Measurements from ENCODE around the gene TRIM44.
"Not testable (repeated sequence)": the region's sequence is repeated elsewhere in the genome, so short reads cannot be mapped to it uniquely, and the experiment has no call there.

The TRIM44 gene

DNA sequence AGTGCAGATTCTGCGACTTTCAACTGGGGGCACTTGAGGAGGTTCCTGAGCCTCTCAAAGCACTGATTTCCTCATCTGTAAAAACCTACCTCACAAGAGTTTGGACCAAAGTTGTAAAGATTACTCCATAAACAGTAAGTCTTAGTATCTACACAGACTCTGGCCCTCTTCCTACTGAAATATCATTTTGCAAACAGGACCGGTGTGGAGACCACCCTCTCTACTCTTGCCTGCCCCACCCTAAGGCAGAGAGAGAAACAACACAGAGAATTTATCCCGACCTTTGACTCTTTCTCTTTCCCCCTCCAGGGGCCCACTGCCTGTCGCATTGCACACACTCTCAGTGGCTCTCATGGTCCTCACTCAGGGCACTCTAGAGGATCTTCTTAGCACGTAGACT is 163.4 kb downstream of the TRIM44 start:
- TF ChIP-seq, protein P1, sequence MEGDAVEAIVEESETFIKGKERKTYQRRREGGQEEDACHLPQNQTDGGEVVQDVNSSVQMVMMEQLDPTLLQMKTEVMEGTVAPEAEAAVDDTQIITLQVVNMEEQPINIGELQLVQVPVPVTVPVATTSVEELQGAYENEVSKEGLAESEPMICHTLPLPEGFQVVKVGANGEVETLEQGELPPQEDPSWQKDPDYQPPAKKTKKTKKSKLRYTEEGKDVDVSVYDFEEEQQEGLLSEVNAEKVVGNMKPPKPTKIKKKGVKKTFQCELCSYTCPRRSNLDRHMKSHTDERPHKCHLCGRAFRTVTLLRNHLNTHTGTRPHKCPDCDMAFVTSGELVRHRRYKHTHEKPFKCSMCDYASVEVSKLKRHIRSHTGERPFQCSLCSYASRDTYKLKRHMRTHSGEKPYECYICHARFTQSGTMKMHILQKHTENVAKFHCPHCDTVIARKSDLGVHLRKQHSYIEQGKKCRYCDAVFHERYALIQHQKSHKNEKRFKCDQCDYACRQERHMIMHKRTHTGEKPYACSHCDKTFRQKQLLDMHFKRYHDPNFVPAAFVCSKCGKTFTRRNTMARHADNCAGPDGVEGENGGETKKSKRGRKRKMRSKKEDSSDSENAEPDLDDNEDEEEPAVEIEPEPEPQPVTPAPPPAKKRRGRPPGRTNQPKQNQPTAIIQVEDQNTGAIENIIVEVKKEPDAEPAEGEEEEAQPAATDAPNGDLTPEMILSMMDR (IDR thresholded peaks at IDR 0.05; ENCODE audit: low read depth, low read length, poor library complexity, severe bottlenecking) = no peak
- TF ChIP-seq EZH2phosphoT487 (IDR thresholded peaks at IDR 0.05; ENCODE audit: borderline replicate concordance, low read length) = no peak
- no peaks in the 10 kb centered on the region for H3K79me2 ChIP-seq (ENCODE audit: control insufficient read depth, low read length)
- no peaks in the 10 kb centered on the region for H3K27me3 ChIP-seq (ENCODE audit: control insufficient read depth, low read length)
- peaks cover 4% of the 10 kb centered on the region; the same call in 1 of the 2 replicates for H3K4me1 ChIP-seq (ENCODE audit: control insufficient read depth, low read length)
- no peaks in the 10 kb centered on the region for H4K20me1 ChIP-seq (ENCODE audit: control insufficient read depth, insufficient read depth, low read depth, low read length)
- H3K36me3 ChIP-seq (ENCODE audit: control insufficient read depth, low read length) = no peaks in the 10 kb centered on the region
- H3K4me3 ChIP-seq (ENCODE audit: low read length) = no peak overlapping the region
- H3K9me2 ChIP-seq (replicated peaks; ENCODE audit: control insufficient read depth, low read length) = no peaks in the 10 kb centered on the region
- no peak overlapping the region for H3K4me2 ChIP-seq (ENCODE audit: low read length)
- H3F3A ChIP-seq (ENCODE audit: control insufficient read depth, insufficient read depth) = no peaks in the 10 kb centered on the region
- H3K27ac ChIP-seq (ENCODE audit: low read depth, low read length) = no peak overlapping the region
- H3K9me3 ChIP-seq (ENCODE audit: control insufficient read depth, insufficient read depth, low read length) = no peaks in the 10 kb centered on the region

DNA sequence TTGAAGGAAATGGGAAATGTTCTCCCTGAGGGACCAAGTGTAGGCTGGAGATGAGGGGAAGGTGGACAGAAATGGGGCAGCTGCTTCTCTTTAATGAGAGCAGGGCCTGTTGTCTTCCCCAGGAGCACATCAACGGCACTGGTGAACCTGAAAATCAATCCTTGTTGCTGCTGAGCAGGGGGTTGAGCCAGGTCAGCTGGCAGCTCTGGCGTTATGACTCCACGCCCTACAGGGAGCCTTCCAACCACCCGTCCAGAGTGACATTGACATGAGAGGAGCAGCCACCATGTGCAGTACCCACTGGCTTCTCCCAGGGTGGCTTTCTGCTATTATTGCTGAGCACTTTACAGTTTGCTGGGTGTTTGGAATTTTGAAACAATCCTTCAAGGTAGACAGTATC is 164.4 kb downstream of the TRIM44 start:
- H3F3A ChIP-seq (ENCODE audit: control insufficient read depth, insufficient read depth) = no peaks in the 10 kb centered on the region
- no peaks in the 10 kb centered on the region for H4K20me1 ChIP-seq (ENCODE audit: control insufficient read depth, insufficient read depth, low read depth, low read length)
- H3K4me2 ChIP-seq (ENCODE audit: low read length) = no peak overlapping the region
- H3K27ac ChIP-seq (ENCODE audit: low read depth, low read length) = no peak overlapping the region
- H3K4me1 ChIP-seq (ENCODE audit: control insufficient read depth, low read length) = peaks cover 3% of the 10 kb centered on the region; the same call in 1 of the 2 replicates
- no peaks in the 10 kb centered on the region for H3K79me2 ChIP-seq (ENCODE audit: control insufficient read depth, low read length)
- no peaks in the 10 kb centered on the region for H3K36me3 ChIP-seq (ENCODE audit: control insufficient read depth, low read length)
- H3K27me3 ChIP-seq (ENCODE audit: control insufficient read depth, low read length) = no peaks in the 10 kb centered on the region
- no peaks in the 10 kb centered on the region for H3K9me2 ChIP-seq (replicated peaks; ENCODE audit: control insufficient read depth, low read length)
- no peaks in the 10 kb centered on the region for H3K9me3 ChIP-seq (ENCODE audit: control insufficient read depth, insufficient read depth, low read length)
- no peak overlapping the region for H3K4me3 ChIP-seq (ENCODE audit: low read length)
- TF ChIP-seq, protein P1 (IDR thresholded peaks at IDR 0.05; ENCODE audit: low read depth, low read length, poor library complexity, severe bottlenecking) = no peak
- no peak for TF ChIP-seq EZH2phosphoT487 (IDR thresholded peaks at IDR 0.05; ENCODE audit: borderline replicate concordance, low read length)

DNA sequence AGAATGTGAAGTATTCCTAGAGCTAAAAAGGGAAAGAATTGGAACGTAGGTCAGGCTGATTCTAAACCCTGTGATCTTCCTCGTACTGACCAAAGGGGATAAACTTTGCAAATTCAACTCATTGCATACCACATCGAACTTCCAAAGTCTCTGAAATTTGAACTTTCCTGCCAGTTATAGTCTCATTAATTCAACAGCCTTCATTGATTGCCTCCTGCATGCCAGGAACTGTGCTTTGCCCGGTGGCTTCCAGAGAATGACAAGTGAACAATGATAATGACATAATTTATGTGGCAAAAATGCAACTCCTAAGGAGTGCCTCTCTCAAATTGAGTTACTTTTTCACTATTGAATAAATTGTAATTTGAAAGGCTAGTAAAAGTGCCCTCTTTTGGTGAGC is 173.6 kb downstream of the TRIM44 start:
- no peaks in the 10 kb centered on the region for H3K27me3 ChIP-seq (ENCODE audit: control insufficient read depth, low read length)
- no peaks in the 10 kb centered on the region for H3F3A ChIP-seq (ENCODE audit: control insufficient read depth, insufficient read depth)
- H4K20me1 ChIP-seq (ENCODE audit: control insufficient read depth, insufficient read depth, low read depth, low read length) = no peaks in the 10 kb centered on the region
- no peaks in the 10 kb centered on the region for H3K36me3 ChIP-seq (ENCODE audit: control insufficient read depth, low read length)
- no peaks in the 10 kb centered on the region for H3K4me1 ChIP-seq (ENCODE audit: control insufficient read depth, low read length)
- no peak overlapping the region for H3K4me3 ChIP-seq (ENCODE audit: low read length)
- no peaks in the 10 kb centered on the region for H3K9me3 ChIP-seq (ENCODE audit: control insufficient read depth, insufficient read depth, low read length)
- no peaks in the 10 kb centered on the region for H3K79me2 ChIP-seq (ENCODE audit: control insufficient read depth, low read length)
- no peak overlapping the region for H3K27ac ChIP-seq (ENCODE audit: low read depth, low read length)
- no peak for TF ChIP-seq EZH2phosphoT487 (IDR thresholded peaks at IDR 0.05; ENCODE audit: borderline replicate concordance, low read length)
- TF ChIP-seq, protein P1 (IDR thresholded peaks at IDR 0.05; ENCODE audit: low read depth, low read length, poor library complexity, severe bottlenecking) = no peak
- H3K4me2 ChIP-seq (ENCODE audit: low read length) = no peak overlapping the region
- H3K9me2 ChIP-seq (replicated peaks; ENCODE audit: control insufficient read depth, low read length) = no peaks in the 10 kb centered on the region

DNA sequence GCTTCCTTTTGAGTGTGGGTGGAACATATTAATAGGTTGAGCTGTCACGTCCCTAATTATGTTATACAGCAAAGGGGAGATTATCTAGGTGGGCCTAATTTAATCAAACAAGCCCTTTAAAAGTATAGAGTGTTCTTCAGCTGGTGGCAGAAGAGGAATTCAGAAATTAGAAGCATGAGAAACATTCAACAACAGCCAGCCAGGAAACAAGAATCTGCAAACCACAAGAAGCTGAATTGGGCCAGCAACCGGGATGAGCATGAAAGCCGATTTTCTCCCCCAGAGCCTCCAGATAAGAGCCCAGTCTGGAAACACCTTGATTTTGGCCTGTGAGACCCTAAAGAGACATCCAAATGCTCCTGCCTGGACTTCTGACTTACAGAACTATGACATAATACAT is 175.5 kb downstream of the TRIM44 start:
- Histone ChIP-seq H3K4me3 (ENCODE audit: low read length) (no peak overlapping the region), H3K79me2 (ENCODE audit: control insufficient read depth, low read length) (no peaks in the 10 kb centered on the region), H3K27ac (ENCODE audit: low read depth, low read length) (no peak overlapping the region), H3K9me3 (ENCODE audit: control insufficient read depth, insufficient read depth, low read length) (no peaks in the 10 kb centered on the region), H3K36me3 (ENCODE audit: control insufficient read depth, low read length) (no peaks in the 10 kb centered on the region), H3K4me2 (ENCODE audit: low read length) (no peak overlapping the region), H3F3A (ENCODE audit: control insufficient read depth, insufficient read depth) (no peaks in the 10 kb centered on the region), H3K27me3 (ENCODE audit: control insufficient read depth, low read length) (no peaks in the 10 kb centered on the region), H3K4me1 (ENCODE audit: control insufficient read depth, low read length) (no peaks in the 10 kb centered on the region), H4K20me1 (ENCODE audit: control insufficient read depth, insufficient read depth, low read depth, low read length) (no peaks in the 10 kb centered on the region), H3K9me2 (replicated peaks; ENCODE audit: control insufficient read depth, low read length) (no peaks in the 10 kb centered on the region)
- no peak for TF ChIP-seq EZH2phosphoT487 (IDR thresholded peaks at IDR 0.05; ENCODE audit: borderline replicate concordance, low read length)
- TF ChIP-seq, protein P1 (IDR thresholded peaks at IDR 0.05; ENCODE audit: low read depth, low read length, poor library complexity, severe bottlenecking) = no peak

DNA sequence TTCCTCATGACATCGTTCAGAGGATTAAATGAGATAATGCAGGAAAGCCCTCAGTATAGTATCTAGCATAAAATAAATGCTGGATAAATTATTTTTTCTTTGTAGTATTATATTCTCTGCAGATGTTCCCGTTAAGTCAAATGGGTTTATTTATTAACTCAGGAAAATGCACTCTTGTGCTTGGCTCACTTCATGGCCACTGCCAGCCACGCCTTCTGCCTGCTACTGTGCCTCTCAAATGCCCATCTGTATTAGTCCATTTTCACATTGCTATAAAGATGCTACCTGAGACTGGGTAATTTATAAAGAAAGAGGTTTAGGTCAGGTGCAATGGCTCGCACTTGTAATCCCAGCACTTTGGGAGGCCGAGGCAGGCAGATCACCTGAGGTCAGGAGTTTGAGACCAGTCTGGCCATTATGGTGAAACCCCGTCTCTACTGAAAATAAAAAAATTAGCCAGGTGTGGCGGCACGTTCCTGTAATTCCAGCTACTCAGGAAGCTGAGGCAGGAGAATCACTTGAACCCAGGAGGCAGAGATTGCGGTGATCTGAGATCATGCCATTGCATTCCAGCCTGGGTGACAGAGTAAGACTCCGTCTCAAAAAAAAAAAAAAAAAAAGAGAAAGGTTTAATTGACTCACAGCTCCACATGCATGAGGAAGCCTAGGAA is 176.3 kb downstream of the TRIM44 start:
- not testable (repeated sequence) for H3K9me3 ChIP-seq (ENCODE audit: control insufficient read depth, insufficient read depth, low read length); H3K27me3 ChIP-seq (ENCODE audit: control insufficient read depth, low read length); H3K36me3 ChIP-seq (ENCODE audit: control insufficient read depth, low read length); H3F3A ChIP-seq (ENCODE audit: control insufficient read depth, insufficient read depth); H3K4me3 ChIP-seq (ENCODE audit: low read length); H3K4me1 ChIP-seq (ENCODE audit: control insufficient read depth, low read length); H4K20me1 ChIP-seq (ENCODE audit: control insufficient read depth, insufficient read depth, low read depth, low read length); H3K79me2 ChIP-seq (ENCODE audit: control insufficient read depth, low read length); H3K27ac ChIP-seq (ENCODE audit: low read depth, low read length); H3K4me2 ChIP-seq (ENCODE audit: low read length); H3K9me2 ChIP-seq (replicated peaks; ENCODE audit: control insufficient read depth, low read length)
